SKM-1 treated with dmso at 0.1 percent for 144 hours (cell line): ENCODE data around the gene ZNF146.
"Not testable (repeated sequence)": the region's sequence is repeated elsewhere in the genome, so short reads cannot be mapped to it uniquely, and the experiment has no call there.

Source experiments
- DNase-seq: peaks from one replicate; lab custom pipeline; 2025; ENCODE audit not compliant: unreplicated experiment; lab: John Stamatoyannopoulos, UW

The ZNF146 gene

DNA sequence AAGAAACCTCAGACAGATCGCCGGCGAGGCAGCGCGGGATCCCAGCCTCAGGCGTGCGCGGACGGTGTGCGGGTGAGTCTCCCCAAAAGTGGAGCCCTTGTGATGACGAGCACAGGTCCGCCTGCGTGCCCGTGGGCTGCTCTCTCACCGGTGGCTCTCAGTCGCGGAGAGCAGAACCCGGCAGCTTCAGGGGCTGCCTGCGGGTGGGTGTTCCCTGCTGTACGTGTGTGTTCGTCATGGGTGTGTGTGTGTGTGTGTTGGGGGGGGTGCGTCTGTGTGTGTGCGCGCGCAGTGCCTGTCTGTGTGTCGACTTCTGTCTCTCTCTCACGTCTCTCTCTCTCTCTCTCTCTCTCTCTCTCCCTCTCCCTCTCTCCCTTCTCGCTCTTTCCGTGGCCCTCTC lies 54.4 kb downstream of the ZNF146 start:
- not testable (repeated sequence) for DNase-seq
